Pons (tissue), 1 donor: Measurements from ENCODE around the gene RAPGEF5.

Source experiments
- DNase-seq: peaks from one replicate; pipeline ENCODE4 v3.0.0-alpha.2; 2016; ENCODE audit warnings: low spot score

The RAPGEF5 gene, protein sequence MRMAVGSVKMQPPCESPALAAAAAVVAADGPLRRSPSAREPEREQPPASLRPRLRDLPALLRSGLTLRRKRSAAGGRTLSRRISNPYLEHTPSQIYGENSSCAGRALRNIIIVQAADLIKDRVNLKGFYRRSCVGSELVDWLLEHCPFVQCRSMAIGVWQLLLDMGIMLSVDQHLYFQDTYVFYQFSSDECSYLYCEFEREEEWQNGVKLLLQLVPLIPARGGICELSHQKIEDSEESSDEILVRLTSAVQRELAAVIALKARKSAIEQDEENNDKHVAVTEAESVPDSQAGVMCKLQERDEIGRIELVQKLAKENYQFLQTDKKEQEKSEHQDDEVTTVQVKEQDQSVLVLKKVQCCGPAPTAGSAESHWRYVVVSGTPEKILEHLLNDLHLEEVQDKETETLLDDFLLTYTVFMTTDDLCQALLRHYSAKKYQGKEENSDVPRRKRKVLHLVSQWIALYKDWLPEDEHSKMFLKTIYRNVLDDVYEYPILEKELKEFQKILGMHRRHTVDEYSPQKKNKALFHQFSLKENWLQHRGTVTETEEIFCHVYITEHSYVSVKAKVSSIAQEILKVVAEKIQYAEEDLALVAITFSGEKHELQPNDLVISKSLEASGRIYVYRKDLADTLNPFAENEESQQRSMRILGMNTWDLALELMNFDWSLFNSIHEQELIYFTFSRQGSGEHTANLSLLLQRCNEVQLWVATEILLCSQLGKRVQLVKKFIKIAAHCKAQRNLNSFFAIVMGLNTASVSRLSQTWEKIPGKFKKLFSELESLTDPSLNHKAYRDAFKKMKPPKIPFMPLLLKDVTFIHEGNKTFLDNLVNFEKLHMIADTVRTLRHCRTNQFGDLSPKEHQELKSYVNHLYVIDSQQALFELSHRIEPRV

GRCh38 chr7:22356701-22357310 is at the start of gene RAPGEF5:
RAPGEF5 (minus strand) TSS chr7:22357154; CDS start chr7:22357060, 94 bp downstream.
- DNase-seq, result no peak

GRCh38 chr7:22406715-22407114 is 49.8 kb upstream of the RAPGEF5 start:
- no peak for DNase-seq

GRCh38 chr7:22404421-22405023 is 47.6 kb upstream of the RAPGEF5 start:
- no peak for DNase-seq

GRCh38 chr7:22403344-22403743 is 46.4 kb upstream of the RAPGEF5 start:
- DNase-seq, result no peak

DNA sequence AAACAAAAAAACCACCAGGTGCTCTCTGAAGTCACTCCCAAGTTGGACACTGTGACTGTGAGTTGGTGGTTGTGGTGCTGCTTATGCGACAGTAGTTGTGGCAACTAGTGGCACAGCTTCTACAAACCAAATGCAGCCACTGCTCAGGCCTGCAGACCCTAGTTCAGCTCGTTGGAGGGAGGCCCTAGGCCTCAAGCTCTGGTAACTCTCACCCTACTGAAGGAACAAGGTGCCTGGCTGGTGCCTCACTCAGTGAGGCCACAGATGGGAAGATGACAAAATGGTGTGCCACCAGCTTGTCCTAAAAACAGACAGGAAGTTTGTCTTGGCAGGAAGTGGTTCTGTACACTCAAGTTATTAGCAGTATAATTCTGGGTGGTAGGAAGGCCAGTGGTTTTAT is 45.3 kb upstream of the RAPGEF5 start:
- no peak for DNase-seq

DNA sequence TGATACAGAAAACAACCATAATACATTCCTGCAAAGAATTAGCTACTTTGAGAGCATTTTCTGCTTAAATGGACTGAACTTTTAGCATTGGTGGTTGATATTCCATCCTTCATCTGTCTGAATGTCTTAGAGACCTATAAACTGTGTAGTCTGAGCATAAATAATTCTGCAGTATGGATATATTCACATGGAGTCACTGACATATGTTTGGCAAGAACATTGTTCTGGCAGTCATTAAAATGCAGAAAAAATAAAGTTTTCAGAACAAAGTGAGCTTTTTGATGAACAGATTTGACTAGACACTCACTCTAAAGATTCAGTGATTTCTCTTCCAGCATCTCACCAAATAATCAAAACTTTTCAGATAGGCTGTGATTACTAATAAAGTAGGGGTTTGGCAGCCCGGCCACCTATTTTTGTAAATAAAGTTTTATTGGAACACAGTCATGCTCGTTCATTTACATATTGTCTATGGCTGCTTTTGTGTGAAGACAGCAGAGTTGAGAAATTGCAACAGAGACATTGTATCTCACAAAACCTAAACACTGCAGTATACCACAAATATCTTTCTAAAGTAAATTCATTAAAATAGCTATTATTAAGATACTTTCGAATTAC is 44.1 kb upstream of the RAPGEF5 start:
- DNase-seq, result no peak

GRCh38 chr7:22400150-22400814 is 43.3 kb upstream of the RAPGEF5 start:
- DNase-seq, result no peak

- no peak for DNase-seq
These were observed 42.6 kb upstream of the RAPGEF5 start for GRCh38 chr7:22399546-22399945.

- no peak for DNase-seq
These were observed 42.1 kb upstream of the RAPGEF5 start for GRCh38 chr7:22399091-22399490.

- no peak for DNase-seq
These were observed 41.0 kb upstream of the RAPGEF5 start for GRCh38 chr7:22397981-22398380.

DNA sequence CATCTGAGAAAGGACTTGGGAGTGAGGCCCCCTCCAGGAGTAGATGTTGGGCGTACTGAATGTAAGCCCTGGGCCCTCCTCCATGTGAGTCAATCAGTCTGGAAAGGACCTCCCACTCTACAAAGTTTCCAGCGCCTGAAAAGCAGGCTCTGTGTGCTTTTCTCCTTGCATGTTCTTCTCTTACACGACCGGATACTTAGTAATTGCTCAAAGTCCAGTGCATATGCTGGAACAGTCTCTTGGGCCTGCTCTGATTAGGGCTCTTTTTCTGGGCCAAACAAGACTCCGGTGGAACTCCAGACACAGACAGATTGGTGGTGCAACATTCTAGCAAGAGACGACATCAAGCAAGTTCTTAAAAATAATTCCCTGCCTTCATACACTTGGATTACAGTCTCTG is 38.3 kb upstream of the RAPGEF5 start:
- DNase-seq, result no peak

GRCh38 chr7:22394739-22395138 is 37.8 kb upstream of the RAPGEF5 start:
- no peak for DNase-seq

DNA sequence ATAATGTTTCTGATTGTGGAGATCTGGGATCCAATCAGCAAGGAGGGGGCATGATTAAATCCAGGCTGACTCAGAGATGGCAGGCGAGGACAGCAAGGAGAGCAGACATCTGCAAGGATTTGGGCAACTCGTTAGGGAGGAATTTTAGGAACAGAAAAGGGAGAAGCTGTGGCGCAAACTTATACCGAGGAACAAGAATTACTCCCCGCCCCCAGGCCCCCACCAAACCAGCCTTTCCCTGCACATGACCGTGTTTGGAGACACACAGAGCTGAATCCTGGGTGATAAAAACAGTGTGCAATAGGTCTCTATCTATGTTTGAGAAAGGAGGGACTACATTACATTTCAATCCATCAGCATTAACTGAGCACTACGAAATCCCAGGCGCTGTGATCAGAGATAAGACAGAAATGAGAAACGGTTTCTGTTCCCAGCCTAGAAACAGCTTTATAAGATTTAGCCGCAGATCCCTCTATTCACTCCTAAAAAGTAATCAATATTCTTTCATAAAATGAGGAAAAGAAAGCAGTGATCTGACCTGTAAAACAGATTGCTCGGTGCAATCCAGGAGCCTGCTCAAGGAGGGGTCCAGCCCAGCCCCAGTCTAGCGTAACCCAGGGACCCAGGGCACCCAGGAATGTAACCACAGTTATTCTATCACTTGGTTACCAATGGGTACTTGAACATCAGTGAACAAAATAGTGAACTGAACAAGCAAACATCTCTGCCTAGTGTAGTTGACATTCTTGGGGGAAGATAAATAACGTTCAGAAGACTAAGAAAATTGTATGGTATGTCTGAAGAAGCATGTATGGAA is 37.2 kb upstream of the RAPGEF5 start:
- DNase-seq, result no peak

DNA sequence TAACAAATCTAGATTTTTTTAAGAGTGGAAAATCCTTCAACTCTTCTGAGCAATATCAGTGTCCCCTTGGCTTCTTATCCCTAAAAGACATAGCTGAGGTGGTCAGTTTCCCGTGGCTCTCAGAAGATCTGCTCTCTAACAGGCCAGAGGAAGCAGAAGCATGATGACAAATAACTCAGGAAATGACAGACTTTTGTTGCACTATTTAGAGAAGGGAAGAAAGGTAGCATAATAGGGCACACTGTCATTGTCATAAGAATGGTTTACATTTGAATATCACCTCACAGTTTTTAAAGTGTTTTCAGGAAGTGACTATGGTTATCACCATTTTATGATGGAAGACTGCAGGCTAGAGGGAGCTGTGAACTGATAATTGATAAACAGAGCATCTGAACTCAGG is 33.6 kb upstream of the RAPGEF5 start:
- DNase-seq, result no peak

DNA sequence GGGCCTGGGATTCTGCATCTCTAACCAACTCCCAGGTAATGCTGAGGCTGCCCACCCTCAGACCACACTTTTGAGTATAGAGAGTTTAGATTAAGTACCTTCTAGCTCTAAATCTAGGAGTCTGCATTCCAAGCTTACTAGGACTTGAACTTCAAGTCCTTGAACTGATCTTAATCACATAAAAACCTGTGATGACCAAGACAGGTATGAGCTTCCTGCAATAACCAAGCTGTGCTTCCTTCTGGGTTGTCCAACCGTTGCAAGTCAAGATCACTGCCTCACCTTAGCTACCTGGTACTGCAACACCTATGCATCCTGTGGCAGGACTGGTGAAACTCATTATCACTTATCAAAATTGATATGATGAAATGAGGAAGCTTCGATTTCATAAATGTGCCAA is 32.9 kb upstream of the RAPGEF5 start:
- DNase-seq, result no peak

DNA sequence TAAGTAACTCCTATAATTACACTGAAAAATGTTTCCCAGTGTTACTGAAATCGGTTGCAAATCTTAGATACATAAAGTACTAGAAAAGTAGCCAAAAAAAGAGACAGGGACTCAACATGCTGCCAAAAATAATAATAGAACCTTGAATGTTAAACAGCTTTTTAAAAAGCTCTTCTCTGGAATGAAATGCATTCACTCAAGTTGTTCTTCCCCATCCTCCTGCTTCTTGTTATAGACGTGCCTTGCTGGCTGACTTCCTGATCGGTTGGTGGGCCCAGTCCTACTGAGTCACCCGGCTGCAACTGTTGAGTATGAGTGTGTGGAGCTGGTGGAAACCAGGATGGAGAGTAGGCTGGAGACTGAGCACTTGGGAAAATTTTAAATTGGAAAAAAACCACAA is 30.6 kb upstream of the RAPGEF5 start:
- DNase-seq, result no peak

DNA sequence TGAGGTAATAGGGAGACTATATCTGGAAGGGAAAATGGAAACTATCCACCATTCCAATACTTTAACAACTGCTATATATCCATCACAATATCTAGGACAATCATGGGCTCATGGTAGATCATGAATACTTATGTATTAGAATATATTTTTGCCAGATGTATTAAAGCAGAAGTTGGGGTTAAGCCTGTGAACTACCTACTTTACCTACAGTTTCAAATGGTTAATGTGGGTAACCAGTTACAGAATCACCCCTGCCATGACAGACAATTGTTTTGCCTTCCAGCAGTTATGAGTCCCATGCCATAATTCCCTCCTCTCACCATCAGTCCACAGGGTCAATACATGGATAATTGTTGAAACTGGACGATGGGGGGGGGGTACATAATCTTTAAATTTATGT is 29.9 kb upstream of the RAPGEF5 start:
- DNase-seq, result no peak

GRCh38 chr7:22386206-22386858 is 29.4 kb upstream of the RAPGEF5 start:
- DNase-seq, result no peak

- no peak for DNase-seq
These were observed 28.4 kb upstream of the RAPGEF5 start for GRCh38 chr7:22385326-22385725.

DNA sequence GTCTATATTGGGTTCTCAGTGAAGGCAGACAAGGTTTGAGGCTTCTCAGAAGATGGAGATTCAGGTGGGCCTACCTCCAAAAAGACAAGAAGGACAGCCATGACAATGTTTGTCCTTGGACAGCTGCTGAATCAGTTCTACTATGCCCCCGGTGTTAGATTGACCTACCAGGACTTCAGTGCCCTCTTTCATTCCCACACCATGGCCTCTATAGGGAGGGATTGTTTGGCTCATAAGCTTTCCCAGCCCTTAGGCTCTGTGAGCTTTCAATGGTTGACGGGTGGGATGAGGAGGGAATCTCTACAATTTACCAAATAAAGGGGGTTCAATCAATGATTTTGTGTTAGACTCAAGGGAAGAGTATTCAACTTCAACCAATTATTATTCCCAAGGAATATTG is 23.4 kb upstream of the RAPGEF5 start:
- DNase-seq, result no peak
